Stimulated activated naive CD4-positive, alpha-beta T cell treated with Interleukin-2 at 50 U/mL for 16 hours (primary cell): ENCODE data around the gene PRRT3.

Source experiments
- DNase-seq: peaks from one replicate; lab custom pipeline; 2025; lab: John Stamatoyannopoulos, UW

Gene PRRT3

GRCh38 chr3:9951962-9952805, at the start of gene PRRT3:
PRRT3 (minus strand) TSS chr3:9952408; CDS start chr3:9950115, 2,293 bp downstream.
- peak; percentile 54 for DNase-seq

GRCh38 chr3:10000686-10001085, 48.5 kb upstream of the PRRT3 start:
- no peak for DNase-seq

- DNase-seq = no peak
Observed at GRCh38 chr3:9994086-9994844, 42.1 kb upstream of the PRRT3 start.

- no peak for DNase-seq
Observed at GRCh38 chr3:9986230-9986725, 34.1 kb upstream of the PRRT3 start.

GRCh38 chr3:9980251-9980650, 28.0 kb upstream of the PRRT3 start:
- DNase-seq = no peak

- no peak for DNase-seq
Observed at GRCh38 chr3:9978710-9979305, 26.6 kb upstream of the PRRT3 start.

- no peak for DNase-seq
Observed at GRCh38 chr3:9976721-9977709, 24.8 kb upstream of the PRRT3 start.

GRCh38 chr3:9970020-9970652, 17.9 kb upstream of the PRRT3 start:
- DNase-seq = no peak

GRCh38 chr3:9969632-9970019, 17.4 kb upstream of the PRRT3 start:
- DNase-seq = no peak

- no peak for DNase-seq
Observed at GRCh38 chr3:9966841-9967240, 14.6 kb upstream of the PRRT3 start.

- no peak for DNase-seq
Observed at GRCh38 chr3:9965200-9965875, 13.1 kb upstream of the PRRT3 start.

GRCh38 chr3:9957214-9957613, 5.0 kb upstream of the PRRT3 start:
- no peak for DNase-seq

- no peak for DNase-seq
Observed at GRCh38 chr3:9955611-9956352, 3.6 kb upstream of the PRRT3 start.

GRCh38 chr3:9955067-9955502, 2.9 kb upstream of the PRRT3 start:
- no peak for DNase-seq

GRCh38 chr3:9951598-9951961, 628 bp downstream of the PRRT3 start:
- no peak for DNase-seq

GRCh38 chr3:9951126-9951525, 1.1 kb downstream of the PRRT3 start:
- no peak for DNase-seq

GRCh38 chr3:9949626-9950025, 2.6 kb downstream of the PRRT3 start:
- DNase-seq = no peak

GRCh38 chr3:9949115-9949514, 3.1 kb downstream of the PRRT3 start:
- no peak for DNase-seq

- DNase-seq = no peak
Observed at GRCh38 chr3:9948586-9948985, 3.6 kb downstream of the PRRT3 start.
